Loucy (cell line): Measurements from ENCODE around the gene AKAP13.

Experiments used
- EZH2phosphoT487 ChIP-seq: fragments of 200-600 bp; IDR thresholded peaks from 2 replicates; pipeline ENCODE4 v1.6.1; 2018; ENCODE audit warnings: antibody characterized with exemption, mild to moderate bottlenecking, moderate library complexity, borderline replicate concordance
- TF ChIP-seq, protein P1 (sequence below): fragments of 200-600 bp; sonication (generic); conservative IDR thresholded peaks from 2 replicates; pipeline ENCODE4 v1.5.1; 2014; ENCODE audit warnings: mild to moderate bottlenecking, antibody characterized with exemption, low read length

DNA sequence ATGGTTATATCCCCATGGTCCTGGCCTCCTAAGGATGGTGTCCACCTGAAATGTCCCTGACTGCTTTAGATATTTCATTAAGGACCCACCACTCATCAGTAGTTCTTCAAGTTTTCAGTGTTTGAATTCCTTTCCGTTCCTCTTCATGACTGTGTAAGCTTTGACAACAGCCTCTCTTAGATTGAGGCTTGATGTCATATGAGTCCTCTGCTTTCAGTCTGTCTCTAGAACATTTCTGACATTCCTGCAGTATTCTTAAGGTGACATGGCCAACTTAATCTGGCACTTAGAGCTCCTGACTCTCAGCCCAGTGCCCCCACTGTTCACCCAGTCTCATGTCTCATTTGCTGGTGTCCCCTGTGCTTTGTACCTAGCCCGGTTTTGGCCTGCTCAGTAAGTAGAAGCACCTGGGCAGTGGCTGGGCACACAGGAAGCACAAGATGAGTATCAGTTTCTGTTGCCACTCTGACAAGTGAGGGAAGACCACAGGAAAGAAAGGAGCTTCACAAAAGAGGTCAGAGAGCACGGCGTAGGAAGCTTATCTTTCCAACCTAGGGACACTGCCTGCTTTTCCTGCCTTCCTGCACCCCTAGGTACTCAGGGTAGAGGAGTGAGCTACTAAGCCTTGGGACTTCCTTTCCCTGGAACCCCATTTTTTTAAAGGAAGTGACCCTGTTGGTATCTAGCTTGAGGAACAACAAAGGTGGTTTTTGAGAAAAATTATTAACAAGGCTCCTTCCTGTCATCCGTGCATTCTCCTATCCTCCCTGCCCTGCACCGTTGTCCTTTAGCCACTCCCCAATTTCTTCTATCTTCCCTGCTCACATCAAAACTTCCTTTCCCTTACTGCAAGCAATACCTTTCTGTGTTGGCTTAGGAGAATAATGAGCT is 311.2 kb downstream of the AKAP13 start:
- TF ChIP-seq, protein P1, sequence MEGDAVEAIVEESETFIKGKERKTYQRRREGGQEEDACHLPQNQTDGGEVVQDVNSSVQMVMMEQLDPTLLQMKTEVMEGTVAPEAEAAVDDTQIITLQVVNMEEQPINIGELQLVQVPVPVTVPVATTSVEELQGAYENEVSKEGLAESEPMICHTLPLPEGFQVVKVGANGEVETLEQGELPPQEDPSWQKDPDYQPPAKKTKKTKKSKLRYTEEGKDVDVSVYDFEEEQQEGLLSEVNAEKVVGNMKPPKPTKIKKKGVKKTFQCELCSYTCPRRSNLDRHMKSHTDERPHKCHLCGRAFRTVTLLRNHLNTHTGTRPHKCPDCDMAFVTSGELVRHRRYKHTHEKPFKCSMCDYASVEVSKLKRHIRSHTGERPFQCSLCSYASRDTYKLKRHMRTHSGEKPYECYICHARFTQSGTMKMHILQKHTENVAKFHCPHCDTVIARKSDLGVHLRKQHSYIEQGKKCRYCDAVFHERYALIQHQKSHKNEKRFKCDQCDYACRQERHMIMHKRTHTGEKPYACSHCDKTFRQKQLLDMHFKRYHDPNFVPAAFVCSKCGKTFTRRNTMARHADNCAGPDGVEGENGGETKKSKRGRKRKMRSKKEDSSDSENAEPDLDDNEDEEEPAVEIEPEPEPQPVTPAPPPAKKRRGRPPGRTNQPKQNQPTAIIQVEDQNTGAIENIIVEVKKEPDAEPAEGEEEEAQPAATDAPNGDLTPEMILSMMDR, result no peak; the same call in 1 of the 2 replicates
- TF ChIP-seq EZH2phosphoT487, result no peak
